HL-60 (cell line): ENCODE data around the gene INKA2.

Experiments
- CTCF ChIP-seq: IDR thresholded peaks from one replicate; pipeline ENCODE4 v1.5.1; 2011; ENCODE audit warnings: low read length, control low read depth, inconsistent platforms; ENCODE audit not compliant: insufficient read depth
- GABPA ChIP-seq: IDR thresholded peaks from 2 replicates; pipeline ENCODE4 v1.6.1; 2012; ENCODE audit warnings: low read depth
- POLR2AphosphoS5 ChIP-seq: IDR thresholded peaks from 2 replicates; pipeline ENCODE4 v1.6.1; 2012; ENCODE audit warnings: low read depth
- REST ChIP-seq: IDR thresholded peaks from 2 replicates; pipeline ENCODE4 v1.6.1; 2012; ENCODE audit warnings: low read depth; ENCODE audit not compliant: insufficient replicate concordance
- SPI1 ChIP-seq: IDR thresholded peaks from 2 replicates; pipeline ENCODE4 v1.6.1; 2012; ENCODE audit warnings: low read depth, mild to moderate bottlenecking, borderline replicate concordance

GRCh38 chr1:111719674-111720132, 19.5 kb downstream of the INKA2 start:
- TF ChIP-seq CTCF (no peak), POLR2AphosphoS5 (no peak), REST (no peak), GABPA (no peak), SPI1 (no peak)
